Eye (tissue), 1 donor: ENCODE results near the gene ATP1A1.

ENCODE experiments used
- DNase-seq: peaks from one replicate; pipeline ENCODE4 v3.0.0-alpha.2; 2015

The ATP1A1 gene

GRCh38 chr1:116446686-116447085, 73.6 kb downstream of the ATP1A1 start:
- no peak for DNase-seq

DNA sequence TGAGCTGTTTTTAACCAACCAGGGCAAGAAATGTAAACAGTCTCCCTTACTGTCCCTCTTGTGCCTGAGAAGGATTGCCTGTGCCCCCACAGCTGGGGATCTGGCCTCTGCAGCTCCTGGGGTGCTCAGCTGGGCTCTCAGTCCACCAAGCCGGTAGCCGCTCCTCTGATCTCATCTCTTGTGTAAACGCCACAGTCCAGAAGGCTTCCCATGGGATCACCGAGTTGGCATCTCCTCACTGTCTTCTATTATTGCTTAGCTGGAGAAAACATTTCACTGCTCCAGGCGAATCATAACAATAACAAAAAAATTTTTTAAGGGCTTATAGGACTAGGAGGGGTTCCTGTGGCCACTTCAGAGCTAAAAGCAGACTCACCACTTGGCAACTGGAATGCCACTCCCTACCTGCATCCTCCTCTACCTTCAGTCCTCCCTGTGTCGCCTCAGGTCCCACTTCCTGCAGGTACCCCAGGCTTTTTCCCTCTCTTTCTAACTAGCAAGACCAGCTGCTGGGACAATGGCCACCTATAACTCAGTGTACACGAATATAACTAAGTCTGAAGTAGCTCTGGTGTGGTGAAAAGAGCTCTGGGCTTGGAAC, 75.8 kb downstream of the ATP1A1 start:
- no peak for DNase-seq

DNA sequence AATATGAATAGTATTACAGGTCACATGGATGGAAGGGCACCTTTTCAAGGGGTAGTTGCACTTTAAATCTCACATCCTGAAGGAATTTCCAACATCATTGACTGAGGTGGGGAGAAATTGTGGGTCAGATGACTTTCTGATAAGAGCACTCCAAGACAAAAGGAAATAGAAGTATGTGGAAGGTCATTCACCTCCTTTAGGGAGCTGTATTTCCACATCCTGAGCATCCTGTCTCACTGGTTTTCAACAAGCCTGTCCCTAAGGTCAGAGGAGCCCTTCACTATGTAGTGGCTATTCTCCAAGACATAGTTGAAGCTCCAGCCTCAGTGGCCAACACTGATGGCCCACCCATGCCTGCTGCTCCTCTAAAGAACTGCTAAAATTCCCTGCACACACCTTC, 76.5 kb downstream of the ATP1A1 start:
- DNase-seq: no peak

DNA sequence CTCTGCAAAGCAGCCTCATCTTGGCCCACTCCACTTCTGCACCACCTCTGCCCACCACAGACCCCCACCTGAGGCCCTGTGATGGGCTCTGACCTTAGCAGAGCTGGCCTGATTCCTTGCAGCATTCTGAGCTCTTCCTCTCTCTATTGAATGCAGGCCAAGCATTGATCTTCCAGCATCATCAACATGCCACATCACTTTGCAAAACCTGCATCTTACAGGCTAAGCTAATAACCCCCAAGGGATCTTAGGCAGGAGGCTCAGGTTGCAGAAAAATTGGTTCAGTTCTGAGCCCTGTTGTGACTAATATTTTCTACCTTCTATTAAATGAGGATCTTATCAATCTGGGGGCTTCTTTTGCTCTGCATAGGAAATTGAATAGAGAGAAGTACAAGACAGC, 78.7 kb downstream of the ATP1A1 start:
- no peak for DNase-seq

GRCh38 chr1:116453481-116453880, 80.4 kb downstream of the ATP1A1 start:
- no peak for DNase-seq

- no peak for DNase-seq
Observed at GRCh38 chr1:116453906-116454305, 80.9 kb downstream of the ATP1A1 start.
